GM12878 (cell line): ENCODE data around the gene HSD17B14. TPM values are rescaled to one million over a fixed set of nuclear protein-coding genes. Genes with fewer than 3 reads are reported as not detected.

Experiments
- ATAC-seq: fragments of 200-7000 bp; cut with Tn5 transposase; 3 replicates; pipeline ENCODE4 v1.9.1; 2020; ENCODE audit warnings: mild to moderate bottlenecking, moderate library complexity
- BruUV-seq: library from RNA; stranded (reverse); fragments of 400-500 nt; replicated peaks from 2 replicates; lab custom pipeline; 2021; lab: Mats Ljungman, UMichigan
- CTCF ChIA-PET: fragments of 300-600 bp; sonication (Branson Sonifier 250); formaldehyde crosslinking; extraction: SDS; loops from one replicate; lab custom pipeline; 2021; ENCODE audit warnings: inconsistent platforms; lab: Yijun Ruan, JAX
- POLR2A ChIA-PET: fragments of 350-600 bp; formaldehyde crosslinking; extraction: SDS; loops from one replicate; lab custom pipeline; 2021; ENCODE audit warnings: inconsistent platforms; lab: Charles Lee
- RAD21 ChIA-PET: fragments of 300-600 bp; sonication (Branson Sonifier 250); formaldehyde crosslinking; loops from one replicate; lab custom pipeline; 2023; ENCODE audit warnings: antibody characterized with exemption; ENCODE audit not compliant: unreplicated experiment; lab: Charles Lee
- SMC1A ChIA-PET: fragments of 300-600 bp; sonication (Branson Sonifier 250); formaldehyde crosslinking; loops from one replicate; lab custom pipeline; 2023; ENCODE audit not compliant: unreplicated experiment, uncharacterized antibody; lab: Charles Lee
- DNase-seq: peaks from one replicate; pipeline ENCODE4 v3.0.0-alpha.2; 2011; ENCODE audit warnings: low read depth, low spot score
- FAIRE-seq: peaks from 3 replicates; lab custom pipeline; 2011; peaks lifted over from hg19 to GRCh38; lab: Jason Lieb, UNC
- H2AFZ ChIP-seq: 2 replicates; pipeline ENCODE4 v1.6.0; 2011; ENCODE audit warnings: low read depth, low read length, control low read depth; ENCODE audit not compliant: control insufficient read depth
- H3K27ac ChIP-seq: 2 replicates; pipeline ENCODE4 v1.5.1; 2011; ENCODE audit warnings: control low read depth; ENCODE audit not compliant: control insufficient read depth, insufficient read depth
- H3K27me3 ChIP-seq, 2 experiments: replicated peaks in 1 of 2; 2 replicates each; pipeline versions ENCODE4 v1.6.0 to v1.6.1; 2011; ENCODE audit warnings: low read length in 1 of 2; ENCODE audit not compliant: control insufficient read depth in 2 of 2, insufficient read depth in 2 of 2
- H3K36me3 ChIP-seq, 2 experiments: 2 replicates each; pipeline ENCODE4 v1.5.1; 2011; ENCODE audit warnings: low read length in 1 of 2; ENCODE audit not compliant: control insufficient read depth in 2 of 2, insufficient read depth in 2 of 2
- H3K4me1 ChIP-seq: 2 replicates; pipeline ENCODE4 v1.6.1; 2011; ENCODE audit warnings: mild to moderate bottlenecking, low read length, moderate library complexity, mixed read lengths; ENCODE audit not compliant: control insufficient read depth, insufficient read depth
- H3K4me2 ChIP-seq: 2 replicates; pipeline ENCODE4 v1.6.0; 2011; ENCODE audit warnings: control low read depth; ENCODE audit not compliant: control insufficient read depth, insufficient read depth
- H3K4me3 ChIP-seq: fragments of 200-600 bp; sonication (generic); 2 replicates; pipeline ENCODE4 v1.5.1; 2016
- H3K79me2 ChIP-seq: 2 replicates; pipeline ENCODE4 v1.6.0; 2011; ENCODE audit warnings: low read length; ENCODE audit not compliant: control insufficient read depth, insufficient read depth
- H3K9ac ChIP-seq: 2 replicates; pipeline ENCODE4 v1.8.0; 2011; ENCODE audit warnings: low read length, control low read depth, mixed read lengths; ENCODE audit not compliant: control insufficient read depth, insufficient read depth
- H3K9me3 ChIP-seq: replicated peaks from 3 replicates; pipeline ENCODE4 v1.5.1; 2011; ENCODE audit warnings: mild to moderate bottlenecking, low read length; ENCODE audit not compliant: control insufficient read depth, insufficient read depth
- H4K20me1 ChIP-seq: 2 replicates; pipeline ENCODE4 v1.6.0; 2011; ENCODE audit not compliant: control insufficient read depth, insufficient read depth
- ATF7 ChIP-seq: fragments of 450-650 bp; IDR thresholded peaks from 2 replicates; pipeline ENCODE4 v1.6.1; 2016; ENCODE audit warnings: low read depth, mild to moderate bottlenecking
- FOXK2 ChIP-seq: fragments of 450-650 bp; IDR thresholded peaks from 2 replicates; pipeline ENCODE4 v1.6.1; 2017; ENCODE audit warnings: mild to moderate bottlenecking, moderate library complexity
- IKZF2 ChIP-seq, 2 experiments: fragments of 450-650 bp; IDR thresholded peaks; 2 replicates each; pipeline ENCODE4 v1.6.1; 2017; ENCODE audit warnings: mild to moderate bottlenecking in 2 of 2, moderate library complexity in 2 of 2
- MYB ChIP-seq: fragments of 150-350 bp; IDR thresholded peaks from 2 replicates; pipeline ENCODE4 v1.6.1; 2014; ENCODE audit warnings: mild to moderate bottlenecking, low read depth, low read length, borderline replicate concordance
- PAX8 ChIP-seq: fragments of 450-650 bp; IDR thresholded peaks from 2 replicates; pipeline ENCODE4 v1.6.1; 2017; ENCODE audit warnings: mild to moderate bottlenecking, moderate library complexity
- PKNOX1 ChIP-seq: fragments of 450-650 bp; IDR thresholded peaks from 2 replicates; pipeline ENCODE4 v1.6.1; 2016; ENCODE audit warnings: mild to moderate bottlenecking
- POLR2AphosphoS5 ChIP-seq: IDR thresholded peaks from 2 replicates; pipeline ENCODE4 v1.6.1; 2011; ENCODE audit warnings: mild to moderate bottlenecking, low read length, inconsistent platforms
- SMAD1 ChIP-seq: fragments of 450-650 bp; IDR thresholded peaks from 2 replicates; pipeline ENCODE4 v1.6.1; 2018; ENCODE audit warnings: mild to moderate bottlenecking, low read depth; ENCODE audit not compliant: partially characterized antibody
- SPI1 ChIP-seq: IDR thresholded peaks from 2 replicates; pipeline ENCODE4 v1.6.1; 2011; ENCODE audit warnings: low read depth, mild to moderate bottlenecking, low read length, moderate library complexity, borderline replicate concordance; ENCODE audit not compliant: insufficient read depth
- ZBTB33 ChIP-seq: fragments of 450-650 bp; IDR thresholded peaks from 2 replicates; pipeline ENCODE4 v1.6.1; 2017; ENCODE audit warnings: mild to moderate bottlenecking
- WGBS: methylation state at CpG from one replicate; pipeline ENCODE4 v1.1.6; 2016; ENCODE audit warnings: low lambda C conversion rate; ENCODE audit not compliant: insufficient replicate concordance, insufficient coverage; ENCODE audit errors: missing lambda C conversion rate; 5-methylcytosine and 5-hydroxymethylcytosine counted together
- in situ Hi-C: fragments of 300-500 bp; cut with MboI; formaldehyde crosslinking; loops from 9 replicates; pipeline ENCODE4 v1.14.3; 2018; ENCODE audit warnings: mixed read lengths
- intact Hi-C: fragments of 100-400 bp; cut with micrococcal nuclease; formaldehyde crosslinking; loops from one replicate; pipeline ENCODE4 v1.14.2; 2022; ENCODE audit not compliant: unreplicated experiment
- polyA plus RNA-seq, 11 experiments: library from polyadenylated mRNA; depleted of rRNA in 4 of 11; unstranded in 6 of 11; stranded (reverse) in 5 of 11; fragments of >200 nt; fragmentation: Nextera tagmentation in 4 of 11; fragmentation: Illumina TruSeq in 1 of 11; extraction: Ambion mirVana in 4 of 11; extraction: Trizol in 1 of 11; gene quantifications; 1 replicate in 1 of 11; 2 replicates in 10 of 11; pipeline versions ENCODE4 v1.2.1 to v1.2.3, GENCODE V29; 2011 to 2016; ENCODE audit warnings: inconsistent platforms in 2 of 11, missing spikeins in 2 of 11, low read depth in 1 of 11
- total RNA-seq, 4 experiments: library from RNA; depleted of rRNA in 3 of 4; stranded (reverse); fragments of >200 nt in 3 of 4; fragmentation: Illumina TruSeq in 1 of 4; extraction: Trizol in 1 of 4; gene quantifications; 2 replicates each; pipeline versions ENCODE4 v1.2.1 to v1.2.3, GENCODE V29; 2013 to 2021
- TF ChIP-seq, protein P1 (sequence below): fragments of 450-650 bp; formaldehyde crosslinking; IDR thresholded peaks from 2 replicates; pipeline ENCODE4 v1.4.0; 2020; ENCODE audit warnings: mild to moderate bottlenecking, moderate library complexity

Gene HSD17B14
- total and polyA plus RNA-seq, 10 of the 15 experiments (the other 5 are each of a cell fraction or from before 2014, with no cell fraction given) = 0.21 to 4.1 (median 0.61) TPM

DNA sequence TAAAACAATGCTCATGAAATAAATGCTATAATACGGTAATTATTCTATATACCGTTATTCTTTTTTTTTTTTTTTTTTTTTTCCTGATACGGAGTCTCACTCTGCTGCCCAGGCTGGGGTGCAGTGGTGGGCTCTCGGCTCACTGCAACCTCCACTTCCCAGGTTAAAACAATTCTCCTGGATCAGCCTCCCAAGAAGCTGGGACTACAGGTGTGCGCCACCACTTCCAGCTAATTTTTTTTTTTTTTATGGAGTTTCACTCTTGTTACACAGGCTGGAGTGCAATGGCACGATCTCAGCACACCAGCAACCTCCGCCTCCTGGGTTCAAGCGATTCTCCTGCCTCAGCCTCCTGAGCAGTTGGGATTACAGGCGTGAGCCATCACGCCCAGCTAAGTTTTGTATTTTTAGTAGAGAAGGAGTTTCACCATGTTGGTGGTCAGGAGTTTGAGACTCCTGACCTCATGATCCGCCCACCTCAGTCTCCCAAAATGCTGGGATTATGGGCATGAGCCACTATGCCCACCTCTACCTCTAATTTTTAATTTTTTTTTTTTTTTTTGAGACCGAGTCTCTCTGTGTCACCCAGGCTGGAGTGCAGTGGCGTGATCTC lies 42.8 kb upstream of the HSD17B14 start:
- SMC1A ChIA-PET = interaction anchor here (1.0 kb wide), 1 partner anchor 22 kb away, joined by 3 read pairs; no protein-coding TSS in a partner anchor
- no peak for ATAC-seq
- BruUV-seq = no TSS peak
- no peaks in the 10 kb centered on the region for H3K27me3 ChIP-seq
- TF ChIP-seq PKNOX1 (no peak), ATF7 (no peak), POLR2AphosphoS5 (no peak), FOXK2 (no peak), MYB (no peak), ZBTB33 (no peak), PAX8 (no peak), SMAD1 (no peak), IKZF2 (IDR thresholded peaks at IDR 0.05) (no peak), SPI1 (no peak)
- TF ChIP-seq, protein P1, sequence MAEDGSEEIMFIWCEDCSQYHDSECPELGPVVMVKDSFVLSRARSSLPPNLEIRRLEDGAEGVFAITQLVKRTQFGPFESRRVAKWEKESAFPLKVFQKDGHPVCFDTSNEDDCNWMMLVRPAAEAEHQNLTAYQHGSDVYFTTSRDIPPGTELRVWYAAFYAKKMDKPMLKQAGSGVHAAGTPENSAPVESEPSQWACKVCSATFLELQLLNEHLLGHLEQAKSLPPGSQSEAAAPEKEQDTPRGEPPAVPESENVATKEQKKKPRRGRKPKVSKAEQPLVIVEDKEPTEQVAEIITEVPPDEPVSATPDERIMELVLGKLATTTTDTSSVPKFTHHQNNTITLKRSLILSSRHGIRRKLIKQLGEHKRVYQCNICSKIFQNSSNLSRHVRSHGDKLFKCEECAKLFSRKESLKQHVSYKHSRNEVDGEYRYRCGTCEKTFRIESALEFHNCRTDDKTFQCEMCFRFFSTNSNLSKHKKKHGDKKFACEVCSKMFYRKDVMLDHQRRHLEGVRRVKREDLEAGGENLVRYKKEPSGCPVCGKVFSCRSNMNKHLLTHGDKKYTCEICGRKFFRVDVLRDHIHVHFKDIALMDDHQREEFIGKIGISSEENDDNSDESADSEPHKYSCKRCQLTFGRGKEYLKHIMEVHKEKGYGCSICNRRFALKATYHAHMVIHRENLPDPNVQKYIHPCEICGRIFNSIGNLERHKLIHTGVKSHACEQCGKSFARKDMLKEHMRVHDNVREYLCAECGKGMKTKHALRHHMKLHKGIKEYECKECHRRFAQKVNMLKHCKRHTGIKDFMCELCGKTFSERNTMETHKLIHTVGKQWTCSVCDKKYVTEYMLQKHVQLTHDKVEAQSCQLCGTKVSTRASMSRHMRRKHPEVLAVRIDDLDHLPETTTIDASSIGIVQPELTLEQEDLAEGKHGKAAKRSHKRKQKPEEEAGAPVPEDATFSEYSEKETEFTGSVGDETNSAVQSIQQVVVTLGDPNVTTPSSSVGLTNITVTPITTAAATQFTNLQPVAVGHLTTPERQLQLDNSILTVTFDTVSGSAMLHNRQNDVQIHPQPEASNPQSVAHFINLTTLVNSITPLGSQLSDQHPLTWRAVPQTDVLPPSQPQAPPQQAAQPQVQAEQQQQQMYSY (CRISPR knock-in tag) = no peak
- TF ChIP-seq, all 136 proteins: peak for 0
- H2AFZ ChIP-seq = no peak overlapping the region
- FAIRE-seq = no peak
- H3K79me2 ChIP-seq = peaks cover 30% of the 10 kb centered on the region
- WGBS = 96% methylated on average over 11 of the region's 13 CpGs
- intact Hi-C loops = no loop called here
- POLR2A ChIA-PET = interaction anchor here (0.9 to 1.0 kb wide), 3 partner anchors 17 to 702 kb away, joined by 3 read pairs; partner anchors contain the start of gene PRRG2
- H3K4me2 ChIP-seq = no peak overlapping the region
- no peak for DNase-seq
- CTCF ChIA-PET = interaction anchor here (2.1 kb wide), 1 partner anchor 87 kb away, joined by 4 read pairs; the partner anchor contains the start of gene FTL
- in situ Hi-C loops = no loop called here
- peaks cover under 1 to 10% of the 10 kb centered on the region in 2 experiments; a peak in 2 of 4 replicates for H3K36me3 ChIP-seq
- no peak overlapping the region for H3K9ac ChIP-seq
- H4K20me1 ChIP-seq = no peaks in the 10 kb centered on the region
- peaks cover 7% of the 10 kb centered on the region; the same call in 2 of the 3 replicates for H3K9me3 ChIP-seq
- RAD21 ChIA-PET = no interaction called here
- H3K4me1 ChIP-seq = peaks cover 14% of the 10 kb centered on the region
- no peak overlapping the region for H3K4me3 ChIP-seq
- H3K27ac ChIP-seq = no peak overlapping the region
